Neural progenitor cell (in vitro differentiated cells): ENCODE measurements around the gene UNC13D.

Source experiments
- EZH2 ChIP-seq: fragments of 200-600 bp; sonication (generic); IDR thresholded peaks from 2 replicates; pipeline ENCODE4 v1.6.1; 2017; ENCODE audit warnings: antibody characterized with exemption, mild to moderate bottlenecking, moderate library complexity
- EZH2phosphoT487 ChIP-seq: fragments of 200-600 bp; sonication (generic); IDR thresholded peaks from 2 replicates; pipeline ENCODE4 v1.6.1; 2017; ENCODE audit warnings: antibody characterized with exemption
- TF ChIP-seq, protein P1 (sequence below): fragments of 200-600 bp; sonication (generic); IDR thresholded peaks from 2 replicates; pipeline ENCODE4 v1.5.1; 2017; ENCODE audit warnings: antibody characterized with exemption, mild to moderate bottlenecking

DNA sequence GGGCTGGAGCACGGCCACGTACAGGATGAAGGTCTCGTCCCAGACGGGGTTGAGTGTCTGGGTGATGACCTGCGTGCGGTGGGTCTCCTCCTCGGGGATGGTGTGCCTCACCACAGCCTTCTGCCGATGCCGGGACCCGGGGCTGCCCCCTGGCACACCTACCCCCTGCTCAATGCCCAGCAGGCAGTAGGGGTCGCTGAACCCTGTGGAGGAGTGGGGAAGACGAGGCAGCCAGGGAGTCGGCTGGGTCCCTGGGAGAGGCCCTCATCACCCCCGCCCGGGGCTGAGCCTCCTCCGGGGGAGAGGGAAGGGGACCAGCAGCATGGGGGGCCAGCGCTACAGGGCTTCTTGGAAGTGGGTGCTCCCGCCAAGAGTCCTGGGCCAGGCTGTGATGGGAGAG lies 1.8 kb downstream of the UNC13D start:
- TF ChIP-seq EZH2phosphoT487 = no peak
- TF ChIP-seq, protein P1, sequence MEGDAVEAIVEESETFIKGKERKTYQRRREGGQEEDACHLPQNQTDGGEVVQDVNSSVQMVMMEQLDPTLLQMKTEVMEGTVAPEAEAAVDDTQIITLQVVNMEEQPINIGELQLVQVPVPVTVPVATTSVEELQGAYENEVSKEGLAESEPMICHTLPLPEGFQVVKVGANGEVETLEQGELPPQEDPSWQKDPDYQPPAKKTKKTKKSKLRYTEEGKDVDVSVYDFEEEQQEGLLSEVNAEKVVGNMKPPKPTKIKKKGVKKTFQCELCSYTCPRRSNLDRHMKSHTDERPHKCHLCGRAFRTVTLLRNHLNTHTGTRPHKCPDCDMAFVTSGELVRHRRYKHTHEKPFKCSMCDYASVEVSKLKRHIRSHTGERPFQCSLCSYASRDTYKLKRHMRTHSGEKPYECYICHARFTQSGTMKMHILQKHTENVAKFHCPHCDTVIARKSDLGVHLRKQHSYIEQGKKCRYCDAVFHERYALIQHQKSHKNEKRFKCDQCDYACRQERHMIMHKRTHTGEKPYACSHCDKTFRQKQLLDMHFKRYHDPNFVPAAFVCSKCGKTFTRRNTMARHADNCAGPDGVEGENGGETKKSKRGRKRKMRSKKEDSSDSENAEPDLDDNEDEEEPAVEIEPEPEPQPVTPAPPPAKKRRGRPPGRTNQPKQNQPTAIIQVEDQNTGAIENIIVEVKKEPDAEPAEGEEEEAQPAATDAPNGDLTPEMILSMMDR = no peak
- no peak for TF ChIP-seq EZH2
